ENCODE data around the gene RAMP3. TPM values are rescaled to one million over a fixed set of nuclear protein-coding genes. Genes with fewer than 3 reads are reported as not detected.

Gene RAMP3
- total and polyA plus RNA-seq, 8 donors: 2.6 to 21.8 (median 11.1) TPM

- H3K27me3 ChIP-seq: no peaks in the 10 kb centered on the region
- WGBS, 5 donors: 79 to 87% (median 84%) methylated on average over 17 to 21 of the region's 21 CpGs
- no peaks in the 10 kb centered on the region for H3K9me3 ChIP-seq
- H3K4me3 ChIP-seq: no peak overlapping the region
- intact Hi-C loops (cut with DNase I; ENCODE audit: low total_unique reads): no loop called here
- no peaks in the 10 kb centered on the region for H3K36me3 ChIP-seq
- H3K27ac ChIP-seq: no peak overlapping the region
- no peak for TF ChIP-seq POLR2A (IDR thresholded peaks at IDR 0.05)
- TF ChIP-seq, protein P1, sequence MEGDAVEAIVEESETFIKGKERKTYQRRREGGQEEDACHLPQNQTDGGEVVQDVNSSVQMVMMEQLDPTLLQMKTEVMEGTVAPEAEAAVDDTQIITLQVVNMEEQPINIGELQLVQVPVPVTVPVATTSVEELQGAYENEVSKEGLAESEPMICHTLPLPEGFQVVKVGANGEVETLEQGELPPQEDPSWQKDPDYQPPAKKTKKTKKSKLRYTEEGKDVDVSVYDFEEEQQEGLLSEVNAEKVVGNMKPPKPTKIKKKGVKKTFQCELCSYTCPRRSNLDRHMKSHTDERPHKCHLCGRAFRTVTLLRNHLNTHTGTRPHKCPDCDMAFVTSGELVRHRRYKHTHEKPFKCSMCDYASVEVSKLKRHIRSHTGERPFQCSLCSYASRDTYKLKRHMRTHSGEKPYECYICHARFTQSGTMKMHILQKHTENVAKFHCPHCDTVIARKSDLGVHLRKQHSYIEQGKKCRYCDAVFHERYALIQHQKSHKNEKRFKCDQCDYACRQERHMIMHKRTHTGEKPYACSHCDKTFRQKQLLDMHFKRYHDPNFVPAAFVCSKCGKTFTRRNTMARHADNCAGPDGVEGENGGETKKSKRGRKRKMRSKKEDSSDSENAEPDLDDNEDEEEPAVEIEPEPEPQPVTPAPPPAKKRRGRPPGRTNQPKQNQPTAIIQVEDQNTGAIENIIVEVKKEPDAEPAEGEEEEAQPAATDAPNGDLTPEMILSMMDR (IDR thresholded peaks at IDR 0.05): no peak
- no peak for TF ChIP-seq EP300 (IDR thresholded peaks at IDR 0.05)
- TF ChIP-seq POLR2AphosphoS5 (IDR thresholded peaks at IDR 0.05): no peak
- H3K4me1 ChIP-seq: no peaks in the 10 kb centered on the region
- no peak for DNase-seq
Measured at GRCh38 chr7:45182856-45183710, 25.5 kb downstream of the RAMP3 start.

- WGBS, 5 donors: 72 to 84% (median 82%) methylated on average over 5 to 10 of the region's 10 CpGs
- no peak for DNase-seq
- no peak overlapping the region for H3K4me3 ChIP-seq
- TF ChIP-seq POLR2AphosphoS5 (IDR thresholded peaks at IDR 0.05) (no peak), POLR2A (IDR thresholded peaks at IDR 0.05) (no peak), EP300 (IDR thresholded peaks at IDR 0.05) (no peak)
- TF ChIP-seq, protein P1 (IDR thresholded peaks at IDR 0.05): no peak
- H3K9me3 ChIP-seq: no peaks in the 10 kb centered on the region
- no peak overlapping the region for H3K27ac ChIP-seq
- intact Hi-C loops (cut with DNase I; ENCODE audit: low total_unique reads): no loop called here
- H3K36me3 ChIP-seq: no peaks in the 10 kb centered on the region
- H3K4me1 ChIP-seq: no peaks in the 10 kb centered on the region
- peaks cover 0 to under 1% (median 0%) of the 10 kb centered on the region in 3 donors for H3K27me3 ChIP-seq
Measured at GRCh38 chr7:45183711-45184210, 26.2 kb downstream of the RAMP3 start.

DNA sequence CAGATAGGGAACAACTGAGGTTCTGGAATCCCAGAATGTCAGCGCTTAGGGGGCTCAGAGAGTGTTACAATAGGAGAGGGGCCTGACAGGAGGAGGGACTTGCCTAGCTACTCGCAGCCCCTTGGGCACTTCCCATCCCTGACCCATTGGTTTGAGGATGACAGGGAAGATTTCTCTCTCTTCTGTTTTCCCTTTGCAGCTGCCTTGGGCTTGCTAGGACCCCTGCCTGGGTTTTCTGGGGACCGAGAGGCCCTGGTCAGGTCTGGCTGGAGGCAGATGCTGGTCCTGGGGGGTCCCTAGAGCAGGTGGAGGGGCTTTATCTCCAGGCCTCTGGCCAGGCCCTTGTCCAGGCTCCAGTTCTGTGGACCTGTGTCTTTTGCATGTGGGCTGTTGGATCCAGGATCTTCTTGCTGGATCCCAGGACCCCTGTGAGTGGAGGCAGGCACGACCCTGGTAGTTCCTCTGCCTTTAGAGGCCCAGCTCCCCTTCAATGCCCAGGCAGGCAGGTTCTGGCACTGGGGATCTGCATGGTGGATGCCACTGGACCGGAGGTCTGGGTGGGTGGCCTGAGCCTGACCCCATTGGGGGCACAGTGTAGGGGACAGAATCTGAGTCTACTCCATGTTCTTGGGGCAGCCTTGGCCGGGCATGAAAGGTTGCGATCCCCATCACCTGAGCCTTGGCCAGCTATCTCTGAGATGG is 26.9 kb downstream of the RAMP3 start:
- Histone ChIP-seq H3K4me3 (no peak overlapping the region), H3K27ac (no peak overlapping the region), H3K36me3 (no peaks in the 10 kb centered on the region), H3K9me3 (no peaks in the 10 kb centered on the region), H3K4me1 (no peaks in the 10 kb centered on the region), H3K27me3 (peaks cover 0 to 7% (median 0%) of the 10 kb centered on the region in 3 donors)
- DNase-seq: peak in 1 of 2 donors; percentile 19
- TF ChIP-seq, protein P1 (IDR thresholded peaks at IDR 0.05): no peak
- TF ChIP-seq EP300 (IDR thresholded peaks at IDR 0.05): no peak
- TF ChIP-seq POLR2AphosphoS5 (IDR thresholded peaks at IDR 0.05): no peak
- TF ChIP-seq POLR2A (IDR thresholded peaks at IDR 0.05): no peak
- intact Hi-C loops (cut with DNase I; ENCODE audit: low total_unique reads): no loop called here
- 71 to 83% (median 76%) methylated on average over 6 to 7 of the region's 7 CpGs for WGBS, 5 donors

DNA sequence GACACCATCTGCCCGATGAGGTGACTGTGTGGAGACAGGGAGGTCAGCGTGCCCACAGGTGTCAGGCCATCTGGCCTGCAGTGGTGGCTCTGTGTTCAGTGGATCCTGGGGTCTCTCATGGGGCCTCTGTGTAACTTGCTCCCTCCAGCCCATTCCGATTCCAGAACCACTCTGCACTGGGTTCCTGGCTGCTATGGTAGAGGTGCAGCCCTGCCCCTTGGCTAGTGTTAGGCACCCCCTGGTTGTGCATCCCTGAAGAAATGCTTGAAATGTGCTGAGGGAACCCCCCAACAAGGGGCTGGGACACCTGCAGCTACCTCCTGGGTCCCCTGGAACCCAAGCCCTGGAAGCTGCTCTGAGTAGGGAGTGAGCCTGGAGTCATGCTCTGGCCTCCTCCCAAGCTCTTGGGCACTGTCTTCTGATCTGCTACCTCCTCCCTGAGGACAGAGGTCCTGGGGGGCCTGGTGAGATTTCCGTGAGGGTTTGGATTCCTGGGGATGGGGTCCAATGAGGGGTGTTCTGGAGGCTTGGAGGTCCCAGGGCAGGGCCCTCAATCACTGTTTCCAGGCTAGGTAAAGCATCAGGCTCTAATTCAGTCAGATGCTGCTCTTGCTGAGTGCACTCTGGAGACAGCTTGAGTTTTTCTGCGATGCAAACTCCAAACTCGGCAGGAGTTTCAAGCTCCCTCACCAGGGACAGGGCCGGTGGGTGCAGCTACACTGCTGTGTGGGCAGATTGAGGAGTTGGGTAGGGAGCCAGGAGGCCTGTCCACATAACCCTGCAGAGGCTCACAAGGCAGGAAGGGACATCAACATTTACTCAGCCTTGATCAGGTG is 27.7 kb downstream of the RAMP3 start:
- no peaks in the 10 kb centered on the region for H3K4me1 ChIP-seq
- no peak overlapping the region for H3K27ac ChIP-seq
- DNase-seq: peak in 1 of 2 donors; percentile 13
- 64 to 84% (median 72%) methylated on average over 5 to 7 of the region's 7 CpGs for WGBS, 5 donors
- no peak overlapping the region for H3K4me3 ChIP-seq
- H3K27me3 ChIP-seq: peaks cover 0 to 7% (median 0%) of the 10 kb centered on the region in 3 donors
- H3K9me3 ChIP-seq: no peaks in the 10 kb centered on the region
- no peak for TF ChIP-seq POLR2AphosphoS5 (IDR thresholded peaks at IDR 0.05)
- TF ChIP-seq, protein P1 (IDR thresholded peaks at IDR 0.05): no peak
- TF ChIP-seq EP300 (IDR thresholded peaks at IDR 0.05): no peak
- TF ChIP-seq POLR2A (IDR thresholded peaks at IDR 0.05): no peak
- intact Hi-C loops (cut with DNase I; ENCODE audit: low total_unique reads): no loop called here
- H3K36me3 ChIP-seq: no peaks in the 10 kb centered on the region
